CD4-positive, alpha-beta T cell (primary cell): Measurements from ENCODE around the gene WDR11. TPM values are rescaled to one million over a fixed set of nuclear protein-coding genes. Genes with fewer than 3 reads are reported as not detected.

Source experiments
- ATAC-seq: fragments of 200-7000 bp; cut with Tn5 transposase; one replicate; pipeline ENCODE4 v1.10.0; 2022; ENCODE audit warnings: mild to moderate bottlenecking; ENCODE audit not compliant: poor library complexity
- CTCF ChIA-PET: fragments of 350-600 bp; sonication (Branson Sonifier 250); formaldehyde crosslinking; loops from one replicate; lab custom pipeline; 2021; ENCODE audit warnings: antibody characterized with exemption, inconsistent platforms; lab: Charles Lee
- POLR2A ChIA-PET: fragments of 350-600 bp; sonication (Branson Sonifier 250); formaldehyde crosslinking; loops from one replicate; lab custom pipeline; 2021; ENCODE audit warnings: antibody characterized with exemption, inconsistent platforms; lab: Charles Lee
- DNase-seq, 14 experiments: peaks; one replicate each; pipeline ENCODE4 v3.0.0-alpha.2; 2013 to 2020; ENCODE audit warnings: mixed read lengths in 2 of 14
- H3K27ac ChIP-seq, 2 donors: one replicate each; pipeline versions ENCODE4 v1.5.1 to v1.7.0; 2013; ENCODE audit warnings: low read length in 2 of 2, low read depth in 1 of 2, mild to moderate bottlenecking in 1 of 2
- H3K27me3 ChIP-seq, 2 experiments: 1 replicate in 1 of 2; 2 replicates in 1 of 2; pipeline versions ENCODE4 v1.6.1 to v1.7.0; 2013; ENCODE audit warnings: low read length in 2 of 2, control low read depth in 1 of 2, mild to moderate bottlenecking in 1 of 2, moderate library complexity in 1 of 2; ENCODE audit not compliant: insufficient read depth in 2 of 2, control insufficient read depth in 1 of 2
- H3K36me3 ChIP-seq: one replicate; pipeline ENCODE4 v1.6.1; 2013; ENCODE audit warnings: low read length, control low read depth; ENCODE audit not compliant: insufficient read depth
- H3K4me1 ChIP-seq: one replicate; pipeline ENCODE4 v1.6.1; 2013; ENCODE audit warnings: low read length, control low read depth; ENCODE audit not compliant: insufficient read depth
- H3K4me3 ChIP-seq: one replicate; pipeline ENCODE4 v1.5.1; 2013; ENCODE audit warnings: mild to moderate bottlenecking, low read length, moderate library complexity
- H3K9me3 ChIP-seq, 2 experiments: 1 replicate in 1 of 2; 2 replicates in 1 of 2; pipeline versions ENCODE4 v1.6.1 to v1.7.0; 2013; ENCODE audit warnings: low read length in 2 of 2, mild to moderate bottlenecking in 2 of 2, control low read depth in 1 of 2, moderate library complexity in 1 of 2; ENCODE audit not compliant: control insufficient read depth in 1 of 2, insufficient read depth in 1 of 2
- H3K27ac Mint-ChIP-seq: one replicate; pipeline ENCODE4 v1.8.0; 2020; ENCODE audit warnings: mixed read lengths
- H3K27me3 Mint-ChIP-seq: one replicate; pipeline ENCODE4 v1.8.0; 2021; ENCODE audit warnings: mixed read lengths
- H3K36me3 Mint-ChIP-seq: one replicate; pipeline ENCODE4 v1.8.0; 2021; ENCODE audit warnings: low read depth, mixed read lengths
- H3K4me1 Mint-ChIP-seq: one replicate; pipeline ENCODE4 v1.8.0; 2021; ENCODE audit warnings: low read depth, mixed read lengths
- H3K4me3 Mint-ChIP-seq: one replicate; pipeline ENCODE4 v1.8.0; 2020; ENCODE audit warnings: mild to moderate bottlenecking, mixed read lengths
- H3K9me3 Mint-ChIP-seq: one replicate; pipeline ENCODE4 v1.8.0; 2020; ENCODE audit warnings: mixed read lengths
- intact Hi-C, 2 experiments: fragments of 100-400 bp; cut with DNase I in 1 of 2; cut with micrococcal nuclease in 1 of 2; formaldehyde crosslinking; loops; one replicate each; pipeline versions ENCODE4 v1.15.1 to v1.9.0; 2023 to 2025; cut with DNase I, micrococcal nuclease
- total RNA-seq, 174 experiments: library from RNA in 2 of 174; stranded (reverse) in 2 of 174; gene quantifications; one replicate each; pipeline ENCODE4 v1.2.3 and lab custom pipeline; 2021 to 2026
- TF ChIP-seq, protein P1 (sequence below): fragments of 200-600 bp; IDR thresholded peaks from one replicate; pipeline ENCODE4 v1.8.0; 2022; ENCODE audit warnings: antibody characterized with exemption, mild to moderate bottlenecking

The WDR11 gene
- total RNA-seq, 2 experiments from 2014 or later = 16.9 to 17.9 TPM

DNA sequence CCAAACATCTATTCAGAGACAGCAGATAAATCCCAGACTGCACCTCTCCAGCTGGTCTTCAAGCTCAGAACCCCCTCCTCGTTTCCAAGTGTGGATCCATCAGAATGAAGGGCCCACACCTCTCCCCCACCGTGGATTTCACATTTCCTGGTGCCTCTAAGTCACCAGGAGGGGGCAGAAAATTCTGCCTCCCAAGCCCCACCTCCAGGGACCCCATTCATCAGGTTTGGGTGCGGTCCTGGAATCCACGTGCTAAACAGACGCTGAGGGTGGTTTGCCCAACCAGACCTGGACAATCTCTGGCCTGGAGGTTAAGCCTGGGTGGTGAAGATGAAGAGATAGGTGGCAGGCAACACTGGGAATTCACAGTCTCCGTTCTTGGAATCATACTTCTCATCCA lies 92.4 kb downstream of the WDR11 start:
- Mint-ChIP-seq H3K36me3 (no peaks in the 10 kb centered on the region), H3K4me1 (peaks cover 6% of the 10 kb centered on the region), H3K27me3 (peaks cover 32% of the 10 kb centered on the region), H3K4me3 (no peak overlapping the region), H3K9me3 (no peaks in the 10 kb centered on the region), H3K27ac (no peak overlapping the region)
- ATAC-seq (no peak), DNase-seq (no peak)
- H3K36me3 ChIP-seq = no peaks in the 10 kb centered on the region
- intact Hi-C loops = loop anchor here (1.0 to 5.0 kb wide), 6 partner anchors 664 to 957 kb away; no protein-coding TSS in a partner anchor
- H3K4me1 ChIP-seq = peaks cover 8% of the 10 kb centered on the region
- no peak overlapping the region for H3K27ac ChIP-seq
- POLR2A ChIA-PET = no interaction called here
- H3K27me3 ChIP-seq = peaks cover 0 to 3% of the 10 kb centered on the region in 2 experiments
- CTCF ChIA-PET = interaction anchor here (0.8 kb wide), 1 partner anchor 957 kb away, joined by 3 read pairs; no protein-coding TSS in a partner anchor
- H3K9me3 ChIP-seq = no peaks in the 10 kb centered on the region
- TF ChIP-seq, protein P1, sequence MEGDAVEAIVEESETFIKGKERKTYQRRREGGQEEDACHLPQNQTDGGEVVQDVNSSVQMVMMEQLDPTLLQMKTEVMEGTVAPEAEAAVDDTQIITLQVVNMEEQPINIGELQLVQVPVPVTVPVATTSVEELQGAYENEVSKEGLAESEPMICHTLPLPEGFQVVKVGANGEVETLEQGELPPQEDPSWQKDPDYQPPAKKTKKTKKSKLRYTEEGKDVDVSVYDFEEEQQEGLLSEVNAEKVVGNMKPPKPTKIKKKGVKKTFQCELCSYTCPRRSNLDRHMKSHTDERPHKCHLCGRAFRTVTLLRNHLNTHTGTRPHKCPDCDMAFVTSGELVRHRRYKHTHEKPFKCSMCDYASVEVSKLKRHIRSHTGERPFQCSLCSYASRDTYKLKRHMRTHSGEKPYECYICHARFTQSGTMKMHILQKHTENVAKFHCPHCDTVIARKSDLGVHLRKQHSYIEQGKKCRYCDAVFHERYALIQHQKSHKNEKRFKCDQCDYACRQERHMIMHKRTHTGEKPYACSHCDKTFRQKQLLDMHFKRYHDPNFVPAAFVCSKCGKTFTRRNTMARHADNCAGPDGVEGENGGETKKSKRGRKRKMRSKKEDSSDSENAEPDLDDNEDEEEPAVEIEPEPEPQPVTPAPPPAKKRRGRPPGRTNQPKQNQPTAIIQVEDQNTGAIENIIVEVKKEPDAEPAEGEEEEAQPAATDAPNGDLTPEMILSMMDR = no peak
- H3K4me3 ChIP-seq = no peak overlapping the region

DNA sequence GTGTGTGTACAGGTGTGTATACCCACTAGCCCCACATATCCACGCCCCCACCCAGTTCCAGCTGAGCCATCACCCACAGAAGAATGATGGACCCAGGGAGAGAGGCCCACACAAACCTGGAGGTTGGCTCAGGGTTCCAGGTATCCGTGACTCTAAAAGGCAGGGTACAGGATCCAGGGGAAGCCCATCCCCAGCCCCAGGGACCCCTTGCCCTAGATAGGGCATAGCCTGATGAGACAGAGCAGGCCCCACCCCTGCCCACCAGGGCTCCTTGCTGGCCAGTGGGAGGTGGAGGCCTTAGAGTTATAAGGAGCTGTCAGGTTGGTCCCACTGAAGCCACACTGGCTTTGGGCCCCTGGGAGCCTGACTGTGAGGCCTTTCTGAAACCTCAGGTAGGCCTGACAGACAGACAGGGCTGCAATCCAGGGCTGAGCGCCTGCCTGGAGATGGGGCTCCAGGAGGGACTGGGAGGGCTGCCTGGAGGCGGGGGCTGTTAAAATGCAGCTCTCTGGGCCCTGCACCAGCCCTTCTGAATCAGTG lies 93.5 kb downstream of the WDR11 start:
- Mint-ChIP-seq H3K4me1 (peaks cover 6% of the 10 kb centered on the region), H3K36me3 (no peaks in the 10 kb centered on the region), H3K27ac (no peak overlapping the region), H3K4me3 (no peak overlapping the region), H3K27me3 (peaks cover 39% of the 10 kb centered on the region), H3K9me3 (no peaks in the 10 kb centered on the region)
- Histone ChIP-seq H3K27ac (no peak overlapping the region), H3K4me3 (no peak overlapping the region), H3K9me3 (peaks cover 0 to 6% of the 10 kb centered on the region in 2 experiments), H3K27me3 (peaks cover 7 to 10% of the 10 kb centered on the region in 2 experiments), H3K36me3 (no peaks in the 10 kb centered on the region), H3K4me1 (peaks cover 14% of the 10 kb centered on the region)
- POLR2A ChIA-PET = no interaction called here
- TF ChIP-seq, protein P1 = no peak
- ATAC-seq = no peak
- CTCF ChIA-PET = no interaction called here
- no peak for DNase-seq
- intact Hi-C loops = loop anchor here in 1 of 2 experiments (5.0 kb wide), 2 partner anchors 663 to 793 kb away; no protein-coding TSS in a partner anchor

DNA sequence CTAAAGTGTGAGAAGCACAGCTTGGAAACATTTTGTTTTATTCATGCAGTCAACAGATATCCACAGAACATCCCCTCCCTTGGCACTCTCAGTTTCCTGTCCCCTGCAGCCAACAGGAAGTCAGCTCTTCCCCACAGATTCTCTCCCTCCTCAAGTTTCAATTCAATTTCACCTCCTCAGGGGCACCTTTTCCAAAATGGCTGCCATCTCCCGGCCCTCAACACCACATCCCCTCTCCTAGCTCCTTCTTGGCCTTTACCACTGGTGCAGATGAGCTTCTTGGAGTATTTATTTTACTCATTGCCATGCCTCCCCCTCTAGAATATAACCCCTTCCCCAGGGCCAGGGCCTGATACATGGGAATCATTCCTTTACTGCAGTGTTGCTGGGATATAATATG lies 94.0 kb downstream of the WDR11 start:
- intact Hi-C loops = no loop called here
- ChIA-PET POLR2A (no interaction called here), CTCF (no interaction called here)
- Histone ChIP-seq H3K36me3 (no peaks in the 10 kb centered on the region), H3K27ac (no peak overlapping the region), H3K27me3 (peaks cover 13 to 14% of the 10 kb centered on the region in 2 experiments), H3K9me3 (peaks cover 0 to 7% of the 10 kb centered on the region in 2 experiments), H3K4me1 (peaks cover 20% of the 10 kb centered on the region), H3K4me3 (no peak overlapping the region)
- ATAC-seq = no peak
- H3K27me3 Mint-ChIP-seq = peaks cover 45% of the 10 kb centered on the region
- no peak for DNase-seq
- H3K4me1 Mint-ChIP-seq = peaks cover 6% of the 10 kb centered on the region
- no peak overlapping the region for H3K4me3 Mint-ChIP-seq
- no peak overlapping the region for H3K27ac Mint-ChIP-seq
- no peaks in the 10 kb centered on the region for H3K9me3 Mint-ChIP-seq
- no peaks in the 10 kb centered on the region for H3K36me3 Mint-ChIP-seq
- TF ChIP-seq, protein P1 = no peak
